Activated CD4-positive, CD25-positive, alpha-beta regulatory T cell treated with anti-CD3 and anti-CD28 coated beads, Interleukin-2, amount 50 U/mL, for 72 hours (primary cell): ENCODE data around the gene DRGX.

Experiments used
- DNase-seq: peaks from one replicate; pipeline ENCODE4 v3.0.0; 2021

Gene DRGX

GRCh38 chr10:49333192-49333591, 62.7 kb downstream of the DRGX start:
- DNase-seq: no peak

GRCh38 chr10:49332768-49333167, 63.1 kb downstream of the DRGX start:
- DNase-seq: no peak

GRCh38 chr10:49332333-49332732, 63.6 kb downstream of the DRGX start:
- DNase-seq: no peak

- DNase-seq: no peak
These were observed 64.5 kb downstream of the DRGX start for GRCh38 chr10:49331431-49331830.

DNA sequence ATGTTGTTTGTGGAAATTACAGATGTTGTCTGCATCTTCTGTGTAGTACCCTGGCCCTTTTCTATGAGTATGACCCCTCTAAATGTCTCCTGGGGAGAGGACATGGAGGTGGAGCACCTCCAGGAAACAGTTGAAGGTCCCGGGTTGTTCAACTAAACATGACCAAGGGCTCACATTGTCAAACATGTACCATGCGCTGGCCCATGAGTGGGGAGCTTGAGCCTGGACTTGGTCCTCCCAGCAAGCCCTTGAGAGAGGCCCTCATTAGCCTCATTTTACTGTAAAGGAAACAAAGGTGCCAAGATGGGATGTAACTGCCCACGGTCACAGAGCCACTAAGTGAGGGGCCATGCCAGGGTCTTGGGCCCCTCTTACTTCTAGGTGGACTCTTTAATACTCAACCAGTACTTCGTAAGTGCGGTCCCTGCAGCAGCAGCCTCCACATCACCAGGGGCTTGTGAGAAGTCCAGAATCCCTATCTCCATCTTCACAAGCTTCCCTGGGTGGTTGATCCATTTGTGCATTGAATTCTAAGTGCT, 65.7 kb downstream of the DRGX start:
- no peak for DNase-seq

DNA sequence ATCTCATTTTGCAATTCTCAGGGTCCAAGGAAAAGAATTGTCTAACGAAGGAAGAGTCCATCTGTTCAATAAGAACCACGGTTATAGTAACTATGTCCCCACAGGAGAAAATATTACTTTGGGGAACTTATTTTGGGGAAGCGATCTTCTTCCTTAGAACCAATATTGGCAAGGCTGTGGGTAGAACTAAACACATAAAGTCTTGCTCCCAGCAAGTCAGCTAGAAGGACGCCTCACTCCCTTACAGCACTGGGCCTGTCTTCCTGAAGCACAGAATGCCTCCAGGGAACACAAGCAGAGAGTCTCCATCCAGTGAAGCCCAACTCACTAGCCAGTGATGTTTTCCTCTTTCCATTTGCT, 66.8 kb downstream of the DRGX start:
- DNase-seq: no peak

DNA sequence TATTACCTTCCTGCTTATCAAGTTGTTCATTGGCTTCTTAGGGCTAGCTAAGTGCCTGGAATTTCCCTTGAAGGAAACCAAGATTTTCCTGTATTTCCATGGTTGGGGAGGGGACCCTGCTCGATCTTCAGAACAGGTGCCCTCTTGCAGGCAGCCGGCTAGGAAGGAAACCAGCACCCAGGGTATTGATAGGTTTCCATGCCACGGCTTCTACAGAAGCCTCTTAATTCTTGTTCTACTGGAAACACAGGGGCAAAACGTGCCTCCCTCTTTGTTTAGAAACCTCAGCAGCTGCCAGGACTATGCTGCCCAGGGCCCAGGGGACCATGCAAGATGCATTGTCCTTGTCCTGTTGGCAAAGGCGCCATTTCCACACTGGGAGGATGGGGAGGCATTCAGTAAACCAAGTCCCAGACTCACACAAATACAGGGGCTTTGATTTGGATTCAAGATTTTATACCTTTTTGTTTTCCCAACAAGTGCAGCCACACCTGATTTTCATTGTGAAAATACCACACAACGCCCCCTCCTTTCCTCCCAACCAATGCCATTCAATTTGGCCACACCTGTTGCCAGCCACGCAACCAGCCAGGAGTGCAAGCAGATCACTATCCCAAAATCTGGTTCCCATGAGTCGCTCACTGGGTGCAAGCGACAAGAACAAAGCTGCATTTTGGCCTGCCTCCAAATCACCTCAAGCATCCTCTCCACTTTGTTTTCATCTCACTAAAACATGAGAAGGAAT, 67.3 kb downstream of the DRGX start:
- no peak for DNase-seq

GRCh38 chr10:49327036-49327813, 68.7 kb downstream of the DRGX start:
- no peak for DNase-seq

- DNase-seq: no peak
These were observed 69.7 kb downstream of the DRGX start for GRCh38 chr10:49325916-49326783.

- DNase-seq: no peak
These were observed 70.6 kb downstream of the DRGX start for GRCh38 chr10:49325131-49325915.

DNA sequence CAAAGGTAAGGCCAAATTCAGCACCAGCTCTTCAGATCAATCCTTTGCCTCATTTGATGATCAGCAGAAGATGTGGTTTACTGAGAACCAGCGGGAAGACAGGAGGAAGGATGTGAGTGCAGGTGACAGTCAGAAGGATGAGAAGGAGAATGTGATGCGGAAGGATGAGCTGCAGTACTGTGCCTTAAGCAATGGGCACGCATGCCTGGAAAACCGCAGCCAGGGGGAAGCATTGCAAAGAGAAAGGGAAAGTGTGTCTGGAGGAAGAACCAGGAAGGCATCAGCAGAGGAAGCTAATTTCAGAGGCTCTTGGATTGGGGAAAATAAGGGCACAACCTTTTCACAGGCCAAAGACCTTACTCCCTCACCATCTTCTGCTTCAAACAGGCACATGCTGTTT, 71.2 kb downstream of the DRGX start:
- no peak for DNase-seq

DNA sequence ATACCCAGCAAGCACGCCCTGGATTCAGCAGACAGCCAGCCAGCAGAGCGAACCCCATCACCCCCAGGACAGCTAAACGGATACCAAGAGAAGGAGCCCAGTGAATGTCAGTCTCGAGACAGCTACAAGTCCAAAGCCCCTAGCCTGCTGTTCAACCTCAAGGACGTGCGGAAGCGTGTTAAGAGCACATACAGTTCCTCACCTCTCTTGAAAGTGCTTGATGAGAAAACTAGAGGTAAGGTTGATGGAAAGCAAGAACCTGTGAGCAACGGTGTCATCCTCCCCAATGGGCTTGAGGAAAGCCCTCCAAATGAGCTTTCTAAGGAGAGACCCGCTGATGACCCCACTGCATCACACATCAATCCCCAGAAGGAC, 72.0 kb downstream of the DRGX start:
- DNase-seq: no peak

- no peak for DNase-seq
These were observed 72.6 kb downstream of the DRGX start for GRCh38 chr10:49323171-49323895.

GRCh38 chr10:49322371-49323170, 73.3 kb downstream of the DRGX start:
- DNase-seq: no peak

DNA sequence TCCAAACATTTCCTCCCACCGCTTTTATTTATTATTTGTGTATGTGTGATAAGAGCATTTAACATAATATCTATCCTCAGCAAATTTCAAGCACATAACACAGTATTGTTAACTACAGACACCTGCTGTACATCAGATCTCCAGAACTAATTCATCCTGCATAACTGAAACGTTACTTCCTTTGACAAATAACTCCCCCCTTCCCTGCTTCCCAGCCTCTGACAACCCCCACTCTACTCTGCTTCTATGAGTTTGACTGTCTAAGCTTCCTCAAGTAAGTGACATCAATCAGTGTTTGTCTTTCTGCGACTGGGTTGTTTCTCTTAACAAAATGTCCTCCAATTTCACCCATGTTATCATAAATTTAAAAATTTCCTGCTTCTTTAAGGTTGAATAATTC, 74.9 kb downstream of the DRGX start:
- no peak for DNase-seq

DNA sequence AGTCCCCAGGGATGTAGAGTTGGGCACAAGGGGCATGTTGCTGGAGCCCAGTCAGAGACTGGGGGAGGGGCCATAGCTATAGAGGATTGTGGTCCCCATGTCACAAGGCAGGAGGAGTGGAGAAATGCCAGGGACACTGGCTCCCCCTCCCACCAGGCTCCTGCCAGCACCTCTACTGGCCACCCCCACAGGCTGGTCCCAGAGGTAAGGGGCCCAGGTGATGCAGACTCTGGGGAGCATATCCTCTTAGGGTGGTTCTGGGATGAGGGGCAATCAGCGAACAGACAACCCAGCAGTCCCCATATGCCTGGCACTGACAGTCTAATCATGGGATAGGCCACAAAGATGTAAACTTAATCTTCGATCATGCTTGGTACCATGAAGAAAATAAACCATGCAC, 75.7 kb downstream of the DRGX start:
- no peak for DNase-seq

- no peak for DNase-seq
These were observed 76.7 kb downstream of the DRGX start for GRCh38 chr10:49319206-49319605.

DNA sequence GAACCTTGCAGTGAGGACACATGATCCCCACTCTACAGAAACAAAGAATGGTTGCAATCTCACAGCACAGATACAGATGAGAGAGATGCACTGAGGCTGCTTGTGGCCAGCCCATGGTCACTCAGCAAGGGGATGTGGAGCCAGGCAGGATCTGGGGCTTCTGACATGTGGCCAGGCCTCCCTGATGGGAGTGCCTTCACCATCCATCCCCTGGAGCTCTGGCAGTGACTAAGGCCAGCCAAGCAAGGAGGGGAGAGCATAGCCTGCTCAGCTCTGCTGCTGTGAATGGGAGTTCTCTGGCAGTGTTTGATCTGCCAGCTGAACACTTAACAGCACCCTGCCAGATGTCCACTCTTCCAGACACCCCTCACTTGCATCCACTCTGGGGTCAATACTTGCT, 77.1 kb downstream of the DRGX start:
- no peak for DNase-seq

GRCh38 chr10:49318028-49318427, 77.9 kb downstream of the DRGX start:
- DNase-seq: no peak

- DNase-seq: no peak
These were observed 81.1 kb downstream of the DRGX start for GRCh38 chr10:49314806-49315205.
